WTC11 (cell line): Measurements from ENCODE around the gene F13B.

ENCODE experiments used
- CTCF ChIP-seq: fragments of 200-600 bp; IDR thresholded peaks from 2 replicates; pipeline ENCODE4 v1.8.0; 2022; ENCODE audit warnings: antibody characterized with exemption
- E2F5 ChIP-seq: sonication (generic); formaldehyde crosslinking; IDR thresholded peaks from 2 replicates; pipeline ENCODE4 v1.8.1; 2022; ENCODE audit warnings: mild to moderate bottlenecking, moderate library complexity, missing genetic modification reagents
- FOXJ3 ChIP-seq: sonication (generic); formaldehyde crosslinking; IDR thresholded peaks from 2 replicates; pipeline ENCODE4 v1.9.0; 2021; ENCODE audit warnings: missing genetic modification reagents, mild to moderate bottlenecking, borderline replicate concordance
- GRHL2 ChIP-seq: fragments of 250-450 bp; sonication (Bioruptor Pico); IDR thresholded peaks from 2 replicates; pipeline ENCODE4 v1.8.0; 2022; ENCODE audit warnings: mild to moderate bottlenecking, moderate library complexity; ENCODE audit not compliant: insufficient replicate concordance, severe bottlenecking
- IRF2 ChIP-seq: sonication (generic); formaldehyde crosslinking; IDR thresholded peaks from 2 replicates; pipeline ENCODE4 v1.8.0; 2022; ENCODE audit warnings: low read depth, missing genetic modification reagents, borderline replicate concordance
- SP1 ChIP-seq: sonication (generic); formaldehyde crosslinking; conservative IDR thresholded peaks from 2 replicates; pipeline ENCODE4 v1.8.1; 2022; ENCODE audit warnings: missing genetic modification reagents
- USF2 ChIP-seq: sonication (generic); formaldehyde crosslinking; IDR thresholded peaks from 2 replicates; pipeline ENCODE4 v1.8.1; 2023; ENCODE audit warnings: mild to moderate bottlenecking, missing genetic modification reagents, moderate library complexity
- ZBTB43 ChIP-seq: sonication (generic); formaldehyde crosslinking; IDR thresholded peaks from 2 replicates; pipeline ENCODE4 v1.8.1; 2023; ENCODE audit warnings: mild to moderate bottlenecking, missing genetic modification reagents

GRCh38 chr1:197093226-197093885, 26.3 kb upstream of the F13B start:
- TF ChIP-seq SP1 (CRISPR knock-in tag) (no peak), USF2 (no peak), CTCF (no peak), IRF2 (CRISPR knock-in tag) (no peak), GRHL2 (CRISPR knock-in tag) (no peak), FOXJ3 (CRISPR knock-in tag) (no peak), E2F5 (CRISPR knock-in tag) (no peak), ZBTB43 (CRISPR knock-in tag) (no peak)
